ENCODE measurements around the gene ARID1B.

DNA sequence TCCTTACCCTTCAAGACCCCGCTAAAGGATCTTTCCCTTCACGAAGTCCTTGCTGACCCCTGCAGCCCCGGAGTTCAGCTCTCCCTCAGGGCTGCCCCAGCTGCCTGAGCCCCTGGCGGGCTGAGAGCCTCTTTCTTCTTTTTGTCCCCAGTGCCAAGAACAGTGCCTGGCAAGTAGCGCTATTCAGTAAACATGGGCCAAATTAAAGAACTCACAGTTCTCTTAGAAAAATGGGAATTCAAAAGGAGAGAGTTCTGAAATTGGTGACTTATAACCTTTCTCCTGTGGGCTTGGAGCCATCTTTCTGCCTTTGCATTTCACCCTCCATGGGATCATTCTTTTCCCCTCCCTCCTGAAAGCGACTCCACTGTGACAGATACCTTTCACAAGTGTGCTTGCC is 318.9 kb downstream of the ARID1B start:
- TF ChIP-seq YY1 (IDR thresholded peaks at IDR 0.05) = peak; percentile 30
- TF ChIP-seq, protein P1, sequence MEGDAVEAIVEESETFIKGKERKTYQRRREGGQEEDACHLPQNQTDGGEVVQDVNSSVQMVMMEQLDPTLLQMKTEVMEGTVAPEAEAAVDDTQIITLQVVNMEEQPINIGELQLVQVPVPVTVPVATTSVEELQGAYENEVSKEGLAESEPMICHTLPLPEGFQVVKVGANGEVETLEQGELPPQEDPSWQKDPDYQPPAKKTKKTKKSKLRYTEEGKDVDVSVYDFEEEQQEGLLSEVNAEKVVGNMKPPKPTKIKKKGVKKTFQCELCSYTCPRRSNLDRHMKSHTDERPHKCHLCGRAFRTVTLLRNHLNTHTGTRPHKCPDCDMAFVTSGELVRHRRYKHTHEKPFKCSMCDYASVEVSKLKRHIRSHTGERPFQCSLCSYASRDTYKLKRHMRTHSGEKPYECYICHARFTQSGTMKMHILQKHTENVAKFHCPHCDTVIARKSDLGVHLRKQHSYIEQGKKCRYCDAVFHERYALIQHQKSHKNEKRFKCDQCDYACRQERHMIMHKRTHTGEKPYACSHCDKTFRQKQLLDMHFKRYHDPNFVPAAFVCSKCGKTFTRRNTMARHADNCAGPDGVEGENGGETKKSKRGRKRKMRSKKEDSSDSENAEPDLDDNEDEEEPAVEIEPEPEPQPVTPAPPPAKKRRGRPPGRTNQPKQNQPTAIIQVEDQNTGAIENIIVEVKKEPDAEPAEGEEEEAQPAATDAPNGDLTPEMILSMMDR (IDR thresholded peaks at IDR 0.05; ENCODE audit: low read depth, low read length, missing input control) = no peak
- no peak for TF ChIP-seq TAF1 (conservative IDR thresholded peaks at IDR 0.05)
- TF ChIP-seq, protein P2, sequence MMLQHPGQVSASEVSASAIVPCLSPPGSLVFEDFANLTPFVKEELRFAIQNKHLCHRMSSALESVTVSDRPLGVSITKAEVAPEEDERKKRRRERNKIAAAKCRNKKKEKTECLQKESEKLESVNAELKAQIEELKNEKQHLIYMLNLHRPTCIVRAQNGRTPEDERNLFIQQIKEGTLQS (IDR thresholded peaks at IDR 0.05) = no peak

Measured in liver (tissue), 3 donors.